GM23338 (cell line): ENCODE measurements around the gene NAA20. TPM values are rescaled to one million over a fixed set of nuclear protein-coding genes. Genes with fewer than 3 reads are reported as not detected.
A peak's percentile ranks its signal among the peaks of the same experiment; 100 is the strongest.

Experiments
- ATAC-seq: fragments of 200-7000 bp; cut with Tn5 transposase; 3 replicates; pipeline ENCODE4 v1.9.1; 2020
- DNase-seq: peaks from one replicate; pipeline ENCODE4 v3.0.0-alpha.2; 2015; ENCODE audit warnings: low spot score
- H2AFZ ChIP-seq: fragments of 200-600 bp; sonication (generic); 2 replicates; pipeline ENCODE4 v1.8.0; 2016; ENCODE audit warnings: antibody characterized with exemption, mild to moderate bottlenecking, moderate library complexity
- H3F3A ChIP-seq: fragments of 200-600 bp; sonication (generic); replicated peaks from 2 replicates; pipeline ENCODE4 v1.8.0; 2017; ENCODE audit warnings: antibody characterized with exemption, mixed run types, low read depth
- H3K27ac ChIP-seq: fragments of 200-600 bp; sonication (generic); 2 replicates; pipeline ENCODE4 v1.6.1; 2016; ENCODE audit warnings: low read depth
- H3K27me3 ChIP-seq: fragments of 200-600 bp; sonication (generic); 2 replicates; pipeline ENCODE4 v1.8.0; 2016; ENCODE audit warnings: mild to moderate bottlenecking, mixed run types, moderate library complexity; ENCODE audit not compliant: insufficient read depth
- H3K36me3 ChIP-seq: fragments of 200-600 bp; sonication (generic); 2 replicates; pipeline ENCODE4 v1.8.0; 2016; ENCODE audit warnings: mild to moderate bottlenecking; ENCODE audit not compliant: insufficient read depth
- H3K4me1 ChIP-seq: fragments of 200-600 bp; sonication (generic); 2 replicates; pipeline ENCODE4 v1.8.0; 2016; ENCODE audit warnings: mild to moderate bottlenecking, moderate library complexity; ENCODE audit not compliant: insufficient read depth
- H3K4me2 ChIP-seq: fragments of 200-600 bp; sonication (generic); 2 replicates; pipeline ENCODE4 v1.7.1; 2017; ENCODE audit warnings: mixed run types
- H3K4me3 ChIP-seq: fragments of 200-600 bp; sonication (generic); 2 replicates; pipeline ENCODE4 v1.6.1; 2016; ENCODE audit warnings: mixed run types
- H3K79me2 ChIP-seq: fragments of 200-600 bp; sonication (generic); replicated peaks from 2 replicates; pipeline ENCODE4 v1.8.0; 2017; ENCODE audit warnings: mild to moderate bottlenecking; ENCODE audit not compliant: insufficient read depth
- H3K9me2 ChIP-seq: fragments of 200-600 bp; sonication (generic); 2 replicates; pipeline ENCODE4 v1.8.0; 2017; ENCODE audit not compliant: insufficient read depth
- H4K20me1 ChIP-seq: fragments of 200-600 bp; sonication (generic); replicated peaks from 2 replicates; pipeline ENCODE4 v1.8.0; 2017; ENCODE audit warnings: mild to moderate bottlenecking; ENCODE audit not compliant: insufficient read depth
- H3K27ac Mint-ChIP-seq: 2 replicates; pipeline ENCODE4 v1.8.0; 2020; ENCODE audit warnings: inconsistent platforms, mild to moderate bottlenecking, moderate library complexity, mixed read lengths
- H3K27me3 Mint-ChIP-seq: 3 replicates; pipeline ENCODE4 v1.8.0; 2022; ENCODE audit warnings: low read depth, mild to moderate bottlenecking, moderate library complexity, mixed read lengths, inconsistent platforms; ENCODE audit not compliant: insufficient read depth, poor library complexity
- H3K36me3 Mint-ChIP-seq: 3 replicates; pipeline ENCODE4 v1.8.0; 2021; ENCODE audit warnings: low read depth, mild to moderate bottlenecking, inconsistent platforms, moderate library complexity, mixed read lengths
- H3K4me1 Mint-ChIP-seq: 3 replicates; pipeline ENCODE4 v1.8.0; 2020; ENCODE audit warnings: mild to moderate bottlenecking, inconsistent platforms, mixed read lengths
- H3K4me3 Mint-ChIP-seq: 3 replicates; pipeline ENCODE4 v1.8.0; 2021; ENCODE audit warnings: moderate library complexity, mild to moderate bottlenecking, inconsistent platforms, mixed read lengths
- H3K9me3 Mint-ChIP-seq: 3 replicates; pipeline ENCODE4 v1.8.0; 2020; ENCODE audit warnings: moderate library complexity, mild to moderate bottlenecking, inconsistent platforms, mixed read lengths
- EZH2 ChIP-seq: fragments of 200-600 bp; sonication (generic); IDR thresholded peaks from one replicate; pipeline ENCODE4 v1.8.0; 2017; ENCODE audit warnings: antibody characterized with exemption, mild to moderate bottlenecking, low read depth; ENCODE audit not compliant: unreplicated experiment
- STAT1 ChIP-seq: IDR thresholded peaks from one replicate; pipeline ENCODE4 v1.6.1; 2016; ENCODE audit warnings: antibody characterized with exemption; ENCODE audit not compliant: unreplicated experiment
- ZNF331 ChIP-seq: fragments of 250-450 bp; sonication (Bioruptor Pico); IDR thresholded peaks from 2 replicates; pipeline ENCODE4 v1.5.0; 2020; ENCODE audit warnings: low read depth, mild to moderate bottlenecking, moderate library complexity
- polyA plus RNA-seq: library from polyadenylated mRNA; unstranded; fragments of >200 nt; fragmentation: Nextera tagmentation; extraction: Ambion mirVana; gene quantifications from 2 replicates; pipeline ENCODE4 v1.2.1, GENCODE V29; 2016
- total RNA-seq: library from RNA; depleted of rRNA; stranded (reverse); fragments of >200 nt; shearing (Covaris generic); gene quantifications from 2 replicates; pipeline ENCODE4 v1.2.3, GENCODE V29; 2014
- TF ChIP-seq, protein P1 (sequence below): IDR thresholded peaks from 2 replicates; pipeline ENCODE4 v1.6.1; 2016; ENCODE audit warnings: antibody characterized with exemption
- TF ChIP-seq, protein P2 (sequence below): fragments of 250-450 bp; sonication (Bioruptor Pico); IDR thresholded peaks from 2 replicates; pipeline ENCODE4 v1.5.0; 2020; ENCODE audit warnings: mild to moderate bottlenecking, moderate library complexity

NAA20 gene
- total and polyA plus RNA-seq, 2 experiments from 2014 or later, result 28.7 to 117 TPM

DNA sequence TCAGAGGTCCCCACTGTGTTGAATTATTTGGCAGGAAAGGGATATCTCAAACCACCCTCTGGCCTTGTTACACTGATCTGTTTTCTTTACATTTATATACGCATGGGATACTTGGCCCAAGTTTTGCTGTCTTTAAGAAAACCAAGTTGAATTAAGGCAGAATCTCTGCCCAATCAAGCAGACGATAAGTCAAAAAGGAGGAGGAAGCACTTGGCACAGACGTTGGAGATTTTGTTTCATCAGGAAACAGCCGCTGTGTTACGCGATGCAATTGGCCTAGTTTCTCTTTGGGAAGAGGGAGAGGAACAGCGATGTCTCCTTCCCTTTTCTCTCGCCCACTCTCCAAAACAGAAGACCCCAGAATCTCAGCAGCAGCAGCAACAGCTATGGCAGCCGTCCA lies 20.2 kb upstream of the NAA20 start:
- H3K36me3 ChIP-seq, result no peaks in the 10 kb centered on the region

More for the DNA sequence above, 20.2 kb upstream of the NAA20 start:
- Histone ChIP-seq H2AFZ (no peak overlapping the region), H3K27me3 (no peaks in the 10 kb centered on the region), H3K4me2 (no peak overlapping the region), H3K79me2 (no peaks in the 10 kb centered on the region), H4K20me1 (no peaks in the 10 kb centered on the region), H3K9me2 (no peaks in the 10 kb centered on the region), H3K4me1 (0 out of 2 replicates have a peak, but pooled peaks cover 9% of the 10 kb centered on the region), H3K27ac (peak overlapping the region; percentile 63; the same call in 1 of the 2 replicates), H3K4me3 (no peak overlapping the region), H3F3A (no peaks in the 10 kb centered on the region)
- no peaks in the 10 kb centered on the region for H3K9me3 Mint-ChIP-seq
- no peak overlapping the region for H3K4me3 Mint-ChIP-seq
- H3K36me3 Mint-ChIP-seq, result no peaks in the 10 kb centered on the region
- peaks cover 8% of the 10 kb centered on the region for H3K27me3 Mint-ChIP-seq
- DNase-seq, result no peak
- no peak overlapping the region for H3K27ac Mint-ChIP-seq
- ATAC-seq, result no peak
- no peak for TF ChIP-seq ZNF331
- no peak for TF ChIP-seq EZH2
- TF ChIP-seq, protein P1, sequence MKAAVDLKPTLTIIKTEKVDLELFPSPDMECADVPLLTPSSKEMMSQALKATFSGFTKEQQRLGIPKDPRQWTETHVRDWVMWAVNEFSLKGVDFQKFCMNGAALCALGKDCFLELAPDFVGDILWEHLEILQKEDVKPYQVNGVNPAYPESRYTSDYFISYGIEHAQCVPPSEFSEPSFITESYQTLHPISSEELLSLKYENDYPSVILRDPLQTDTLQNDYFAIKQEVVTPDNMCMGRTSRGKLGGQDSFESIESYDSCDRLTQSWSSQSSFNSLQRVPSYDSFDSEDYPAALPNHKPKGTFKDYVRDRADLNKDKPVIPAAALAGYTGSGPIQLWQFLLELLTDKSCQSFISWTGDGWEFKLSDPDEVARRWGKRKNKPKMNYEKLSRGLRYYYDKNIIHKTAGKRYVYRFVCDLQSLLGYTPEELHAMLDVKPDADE, result no peak
- TF ChIP-seq, protein P2, sequence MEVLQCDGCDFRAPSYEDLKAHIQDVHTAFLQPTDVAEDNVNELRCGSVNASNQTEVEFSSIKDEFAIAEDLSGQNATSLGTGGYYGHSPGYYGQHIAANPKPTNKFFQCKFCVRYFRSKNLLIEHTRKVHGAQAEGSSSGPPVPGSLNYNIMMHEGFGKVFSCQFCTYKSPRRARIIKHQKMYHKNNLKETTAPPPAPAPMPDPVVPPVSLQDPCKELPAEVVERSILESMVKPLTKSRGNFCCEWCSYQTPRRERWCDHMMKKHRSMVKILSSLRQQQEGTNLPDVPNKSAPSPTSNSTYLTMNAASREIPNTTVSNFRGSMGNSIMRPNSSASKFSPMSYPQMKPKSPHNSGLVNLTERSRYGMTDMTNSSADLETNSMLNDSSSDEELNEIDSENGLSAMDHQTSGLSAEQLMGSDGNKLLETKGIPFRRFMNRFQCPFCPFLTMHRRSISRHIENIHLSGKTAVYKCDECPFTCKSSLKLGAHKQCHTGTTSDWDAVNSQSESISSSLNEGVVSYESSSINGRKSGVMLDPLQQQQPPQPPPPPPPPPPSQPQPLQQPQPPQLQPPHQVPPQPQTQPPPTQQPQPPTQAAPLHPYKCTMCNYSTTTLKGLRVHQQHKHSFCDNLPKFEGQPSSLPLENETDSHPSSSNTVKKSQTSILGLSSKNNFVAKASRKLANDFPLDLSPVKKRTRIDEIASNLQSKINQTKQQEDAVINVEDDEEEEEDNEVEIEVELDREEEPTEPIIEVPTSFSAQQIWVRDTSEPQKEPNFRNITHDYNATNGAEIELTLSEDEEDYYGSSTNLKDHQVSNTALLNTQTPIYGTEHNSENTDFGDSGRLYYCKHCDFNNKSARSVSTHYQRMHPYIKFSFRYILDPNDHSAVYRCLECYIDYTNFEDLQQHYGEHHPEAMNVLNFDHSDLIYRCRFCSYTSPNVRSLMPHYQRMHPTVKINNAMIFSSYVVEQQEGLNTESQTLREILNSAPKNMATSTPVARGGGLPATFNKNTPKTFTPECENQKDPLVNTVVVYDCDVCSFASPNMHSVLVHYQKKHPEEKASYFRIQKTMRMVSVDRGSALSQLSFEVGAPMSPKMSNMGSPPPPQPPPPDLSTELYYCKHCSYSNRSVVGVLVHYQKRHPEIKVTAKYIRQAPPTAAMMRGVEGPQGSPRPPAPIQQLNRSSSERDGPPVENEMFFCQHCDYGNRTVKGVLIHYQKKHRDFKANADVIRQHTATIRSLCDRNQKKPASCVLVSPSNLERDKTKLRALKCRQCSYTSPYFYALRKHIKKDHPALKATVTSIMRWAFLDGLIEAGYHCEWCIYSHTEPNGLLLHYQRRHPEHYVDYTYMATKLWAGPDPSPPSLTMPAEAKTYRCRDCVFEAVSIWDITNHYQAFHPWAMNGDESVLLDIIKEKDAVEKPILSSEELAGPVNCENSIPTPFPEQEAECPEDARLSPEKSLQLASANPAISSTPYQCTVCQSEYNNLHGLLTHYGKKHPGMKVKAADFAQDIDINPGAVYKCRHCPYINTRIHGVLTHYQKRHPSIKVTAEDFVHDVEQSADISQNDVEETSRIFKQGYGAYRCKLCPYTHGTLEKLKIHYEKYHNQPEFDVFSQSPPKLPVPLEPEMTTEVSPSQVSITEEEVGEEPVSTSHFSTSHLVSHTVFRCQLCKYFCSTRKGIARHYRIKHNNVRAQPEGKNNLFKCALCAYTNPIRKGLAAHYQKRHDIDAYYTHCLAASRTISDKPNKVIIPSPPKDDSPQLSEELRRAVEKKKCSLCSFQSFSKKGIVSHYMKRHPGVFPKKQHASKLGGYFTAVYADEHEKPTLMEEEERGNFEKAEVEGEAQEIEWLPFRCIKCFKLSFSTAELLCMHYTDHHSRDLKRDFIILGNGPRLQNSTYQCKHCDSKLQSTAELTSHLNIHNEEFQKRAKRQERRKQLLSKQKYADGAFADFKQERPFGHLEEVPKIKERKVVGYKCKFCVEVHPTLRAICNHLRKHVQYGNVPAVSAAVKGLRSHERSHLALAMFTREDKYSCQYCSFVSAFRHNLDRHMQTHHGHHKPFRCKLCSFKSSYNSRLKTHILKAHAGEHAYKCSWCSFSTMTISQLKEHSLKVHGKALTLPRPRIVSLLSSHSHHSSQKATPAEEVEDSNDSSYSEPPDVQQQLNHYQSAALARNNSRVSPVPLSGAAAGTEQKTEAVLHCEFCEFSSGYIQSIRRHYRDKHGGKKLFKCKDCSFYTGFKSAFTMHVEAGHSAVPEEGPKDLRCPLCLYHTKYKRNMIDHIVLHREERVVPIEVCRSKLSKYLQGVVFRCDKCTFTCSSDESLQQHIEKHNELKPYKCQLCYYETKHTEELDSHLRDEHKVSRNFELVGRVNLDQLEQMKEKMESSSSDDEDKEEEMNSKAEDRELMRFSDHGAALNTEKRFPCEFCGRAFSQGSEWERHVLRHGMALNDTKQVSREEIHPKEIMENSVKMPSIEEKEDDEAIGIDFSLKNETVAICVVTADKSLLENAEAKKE (CRISPR knock-in tag), result no peak
- TF ChIP-seq STAT1, result no peak
- H3K4me1 Mint-ChIP-seq, result peaks cover 12% of the 10 kb centered on the region
